HG03175 (cell line): ENCODE results near the gene BRCA1.
"Not testable (repeated sequence)": the region's sequence is repeated elsewhere in the genome, so short reads cannot be mapped to it uniquely, and the experiment has no call there.

Experiments used
- ATAC-seq: cut with Tn5 transposase; IDR thresholded peaks from one replicate; pipeline ENCODE4 v1.9.1; 2021; ENCODE audit warnings: mild to moderate bottlenecking, moderate library complexity; ENCODE audit not compliant: unreplicated experiment

Gene BRCA1

DNA sequence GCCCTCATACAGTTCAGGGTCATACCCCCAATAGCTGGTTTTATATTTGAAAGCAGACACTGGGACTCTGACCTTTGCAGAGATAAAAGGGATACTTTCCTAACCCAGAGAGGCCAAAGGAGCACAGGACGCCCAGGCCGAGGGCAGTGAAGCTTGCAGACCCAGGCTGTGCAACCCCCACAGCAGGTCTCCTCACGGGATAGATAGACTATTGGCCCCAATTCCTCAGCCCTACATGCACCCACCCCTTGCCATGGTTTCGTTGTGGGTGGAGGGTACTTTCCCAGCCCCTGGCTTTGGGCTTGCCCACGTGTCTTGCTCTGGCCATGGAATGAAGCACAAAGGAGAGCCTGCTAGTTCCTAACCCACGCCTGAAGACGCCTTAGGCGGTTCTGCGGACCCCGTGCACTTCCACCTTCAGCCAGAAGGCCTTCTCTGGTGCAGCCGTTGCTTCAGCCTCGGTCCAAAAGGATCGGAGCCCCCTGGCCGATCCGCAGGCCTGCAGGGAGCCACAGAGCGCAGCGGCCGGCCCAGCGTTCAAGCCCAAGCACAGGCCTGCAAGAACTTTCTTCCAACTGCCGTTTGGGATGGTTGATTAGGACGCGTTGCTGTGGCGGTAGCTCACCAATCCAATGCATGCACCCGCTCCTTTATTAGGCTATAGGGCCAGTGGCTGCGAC lies 9.8 kb upstream of the BRCA1 start:
- ATAC-seq: no peak

DNA sequence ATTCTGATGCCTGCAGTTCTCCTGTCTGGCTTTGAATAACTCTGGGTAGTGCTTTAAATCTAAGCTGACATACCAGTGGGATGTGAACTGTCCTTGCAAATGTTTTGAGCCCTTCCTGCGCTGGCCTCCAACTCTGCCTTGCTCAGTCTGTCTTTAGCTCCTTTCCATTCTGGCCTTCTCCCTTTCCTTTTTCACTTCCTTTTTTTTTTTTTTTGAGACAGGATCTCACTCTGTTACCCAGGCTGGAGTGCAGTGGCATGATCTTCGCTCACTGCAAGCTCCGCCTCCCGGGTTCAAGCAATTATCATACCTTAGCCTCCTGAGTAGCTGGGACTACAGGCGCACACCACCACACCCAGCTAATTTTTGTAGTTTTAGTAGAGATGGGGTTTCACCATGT lies 8.3 kb upstream of the BRCA1 start:
- not testable (repeated sequence) for ATAC-seq

DNA sequence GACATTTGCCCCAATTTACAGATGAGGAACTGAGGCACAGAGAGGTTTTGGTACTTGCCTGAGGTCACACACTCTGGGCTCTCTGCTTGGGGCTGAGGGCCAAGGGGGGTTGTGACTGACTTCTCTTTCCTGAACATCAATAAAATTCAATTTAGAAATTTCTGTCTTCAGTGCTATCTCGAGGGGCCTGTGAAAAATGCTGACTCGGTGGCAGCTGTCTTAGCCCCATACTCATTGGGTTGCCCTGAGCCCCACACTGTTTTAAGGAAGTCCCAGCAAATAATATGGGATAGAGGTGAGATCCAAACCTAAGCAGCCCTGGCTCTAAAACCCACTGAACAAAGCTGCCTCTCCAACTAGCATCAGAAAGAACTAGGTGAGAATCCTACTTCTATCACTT lies 7.0 kb upstream of the BRCA1 start:
- no peak for ATAC-seq

DNA sequence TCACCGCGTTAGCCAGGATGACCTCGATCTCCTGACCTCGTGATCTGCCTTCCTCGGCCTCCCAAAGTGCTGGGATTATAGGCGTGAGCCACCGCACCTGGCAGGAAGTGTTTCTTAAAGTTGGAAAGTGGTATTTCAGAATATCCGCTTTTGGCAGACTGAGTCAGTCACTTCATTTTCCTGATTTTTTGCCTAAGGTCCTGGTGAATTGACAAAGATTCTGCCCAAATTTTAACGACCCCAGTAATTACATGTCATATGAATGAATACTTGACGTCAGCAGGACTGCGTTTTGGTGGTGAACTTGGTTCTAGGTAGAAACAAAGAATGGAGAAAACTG lies 4.5 kb upstream of the BRCA1 start:
- no peak for ATAC-seq

DNA sequence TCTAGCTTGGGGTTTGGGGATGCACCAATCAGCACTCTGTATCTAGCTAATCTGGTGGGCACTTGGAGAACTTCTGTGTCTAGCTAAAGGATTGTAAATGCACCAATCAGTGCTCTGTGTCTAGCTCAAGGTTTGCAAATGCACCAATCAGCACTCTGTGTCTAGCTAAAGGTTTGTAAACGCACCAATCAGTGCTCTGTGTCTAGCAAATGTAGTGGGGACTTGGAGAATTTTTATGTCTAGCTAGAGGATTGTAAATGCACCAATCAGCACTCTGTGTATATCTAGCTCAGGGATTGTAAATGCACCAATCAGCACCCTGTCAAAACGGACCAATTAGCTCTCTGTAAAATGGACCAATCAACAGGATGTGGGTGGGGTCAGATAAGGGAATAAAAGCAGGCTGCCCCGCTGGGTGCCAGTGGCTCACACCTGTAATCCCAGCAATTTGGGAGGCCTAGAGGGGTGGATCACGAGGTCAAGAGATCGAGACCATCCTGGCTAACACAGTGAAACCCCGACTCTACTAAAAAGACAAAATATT lies 2.2 kb upstream of the BRCA1 start:
- ATAC-seq: not testable (repeated sequence)

DNA sequence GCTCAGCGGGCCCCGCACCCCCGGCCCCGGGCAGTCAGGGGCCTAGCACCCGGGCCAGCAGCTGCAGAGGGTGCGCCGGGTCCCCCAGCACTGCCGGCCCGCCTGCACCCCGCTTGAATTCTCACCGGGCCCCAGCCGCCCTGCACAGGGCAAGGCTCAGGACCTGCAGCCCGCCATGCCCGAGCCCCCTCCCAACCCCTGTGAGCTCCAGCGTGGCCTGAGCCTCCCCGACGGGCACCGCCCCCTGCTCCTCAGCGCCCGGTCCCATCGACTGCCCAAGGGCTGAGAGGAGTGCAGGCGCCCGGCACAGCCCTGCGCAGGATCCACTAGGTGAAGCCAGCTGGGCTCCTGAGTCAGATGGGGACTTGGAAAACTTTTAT lies 1.7 kb upstream of the BRCA1 start:
- no peak for ATAC-seq

DNA sequence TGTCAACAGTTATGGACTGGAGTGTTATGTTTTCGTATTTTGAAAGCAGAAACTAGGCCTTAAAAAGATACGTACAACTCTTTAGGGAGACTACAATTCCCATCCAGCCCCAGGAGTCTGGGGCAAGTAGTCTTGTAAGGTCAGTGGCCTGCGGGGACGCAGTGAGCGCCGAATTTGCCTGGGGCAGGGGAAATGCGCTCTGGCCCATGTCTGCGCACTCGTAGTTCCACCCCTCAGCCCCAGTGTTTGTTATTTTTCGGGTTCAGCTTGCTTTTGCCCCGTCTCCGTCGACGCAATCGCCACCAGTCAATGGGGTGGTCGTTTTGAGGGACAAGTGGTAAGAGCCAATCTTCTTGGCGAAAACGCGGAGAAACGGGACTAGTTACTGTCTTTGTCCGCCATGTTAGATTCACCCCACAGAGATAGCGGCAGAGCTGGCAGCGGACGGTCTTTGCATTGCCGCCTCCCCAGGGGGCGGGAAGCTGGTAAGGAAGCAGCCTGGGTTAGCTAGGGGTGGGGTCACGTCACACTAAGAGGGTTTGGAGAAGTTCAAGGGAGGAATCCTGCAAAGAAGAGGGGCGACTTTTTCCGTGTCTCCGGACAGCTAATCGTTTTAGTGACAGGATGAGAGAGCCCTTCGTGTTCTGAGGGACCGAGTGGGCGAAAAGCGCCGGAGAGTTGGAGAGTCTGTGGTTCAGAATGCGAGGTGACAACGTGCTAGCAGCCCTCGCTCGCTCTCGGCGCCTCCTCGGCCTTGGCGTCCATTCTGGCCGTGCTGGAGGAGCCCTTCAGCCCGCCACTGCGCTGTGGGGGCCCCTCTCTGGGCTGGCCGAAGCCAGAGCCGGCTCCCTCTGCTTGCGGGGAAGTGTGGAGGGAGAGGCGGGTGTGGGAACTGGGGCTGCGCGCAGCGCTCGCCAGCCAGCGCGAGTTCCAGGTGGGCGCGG lies 1.1 kb upstream of the BRCA1 start:
- no peak for ATAC-seq

DNA sequence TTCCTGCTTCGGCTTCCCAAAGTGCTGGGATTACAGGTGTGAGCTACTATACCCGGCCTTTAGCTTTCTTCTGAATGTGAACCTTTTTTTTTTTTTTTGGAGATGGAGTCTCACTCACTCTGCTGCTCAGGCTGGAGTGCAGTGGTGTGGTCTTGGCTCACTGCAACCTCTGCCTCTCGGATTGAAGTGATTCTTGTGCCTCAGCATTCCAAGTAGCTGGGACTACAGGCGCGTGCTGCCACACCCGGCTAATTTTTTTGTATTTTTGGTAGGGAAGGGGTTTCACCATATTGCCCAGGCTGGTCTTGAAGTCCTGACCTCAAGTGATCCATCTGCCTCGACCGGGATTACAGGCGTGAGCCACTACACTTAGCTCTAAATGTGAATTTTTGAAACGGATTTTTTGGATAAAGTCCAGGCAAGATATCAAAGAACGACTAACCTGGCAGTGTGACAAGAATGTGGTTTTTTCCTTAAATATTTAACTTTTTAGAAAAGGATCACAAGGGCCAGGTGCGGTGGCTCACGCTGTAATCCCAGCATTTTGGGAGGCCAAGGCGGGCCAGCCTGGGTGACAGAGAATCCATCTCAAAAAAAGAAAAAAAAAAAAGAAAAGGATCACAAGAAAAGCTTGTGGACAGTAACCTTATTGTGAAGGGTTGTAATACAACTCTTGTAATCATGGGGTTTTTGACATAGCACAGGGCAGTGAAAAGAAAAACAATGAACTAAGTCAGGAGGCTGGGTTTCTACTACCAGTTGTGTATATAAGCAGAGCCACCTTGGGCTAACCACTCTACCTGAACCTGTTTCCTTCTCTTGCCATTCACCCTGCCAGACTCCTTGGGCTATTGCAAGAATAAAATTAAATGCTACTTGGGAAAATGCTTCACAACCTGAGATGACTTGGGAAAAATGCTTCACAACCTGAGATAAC lies 6.2 kb downstream of the BRCA1 start:
- ATAC-seq: no peak

DNA sequence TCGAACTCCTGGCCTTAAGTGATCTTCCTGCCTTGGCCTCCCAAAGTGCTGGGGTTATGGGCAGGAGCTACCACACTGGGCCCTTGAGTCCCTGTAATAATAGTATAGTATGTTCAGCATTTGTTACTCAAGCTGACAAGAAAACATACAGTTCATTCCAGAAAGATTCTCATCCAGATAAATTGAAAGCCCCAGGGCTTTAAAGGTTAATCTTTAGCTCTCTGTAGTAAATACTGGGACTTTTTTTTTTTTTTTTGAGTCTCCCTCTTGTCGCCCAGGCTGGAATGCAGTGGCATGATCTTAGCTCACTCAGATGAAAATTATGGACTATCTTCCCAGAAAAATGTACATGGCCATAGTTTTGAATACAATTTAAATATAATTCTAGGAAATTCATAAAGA lies 11.0 kb downstream of the BRCA1 start:
- no peak for ATAC-seq

DNA sequence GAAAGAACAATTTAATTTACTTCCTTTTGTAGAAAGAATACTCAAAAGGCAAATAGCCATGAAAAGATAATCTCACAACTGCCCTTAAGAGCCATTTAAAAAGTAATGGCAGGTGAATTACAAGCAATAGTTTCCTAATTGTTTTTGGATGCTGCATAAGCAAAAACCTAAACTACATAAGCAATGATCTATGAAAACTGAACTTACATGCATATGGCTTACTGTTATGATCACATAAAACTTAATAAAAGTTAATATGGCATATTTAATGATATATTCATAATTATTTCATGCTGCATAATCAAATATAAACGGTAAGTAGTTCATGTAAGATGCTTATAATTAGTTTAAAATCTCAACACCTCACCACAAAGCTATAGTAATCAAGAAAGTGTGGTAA lies 18.6 kb downstream of the BRCA1 start:
- no peak for ATAC-seq

DNA sequence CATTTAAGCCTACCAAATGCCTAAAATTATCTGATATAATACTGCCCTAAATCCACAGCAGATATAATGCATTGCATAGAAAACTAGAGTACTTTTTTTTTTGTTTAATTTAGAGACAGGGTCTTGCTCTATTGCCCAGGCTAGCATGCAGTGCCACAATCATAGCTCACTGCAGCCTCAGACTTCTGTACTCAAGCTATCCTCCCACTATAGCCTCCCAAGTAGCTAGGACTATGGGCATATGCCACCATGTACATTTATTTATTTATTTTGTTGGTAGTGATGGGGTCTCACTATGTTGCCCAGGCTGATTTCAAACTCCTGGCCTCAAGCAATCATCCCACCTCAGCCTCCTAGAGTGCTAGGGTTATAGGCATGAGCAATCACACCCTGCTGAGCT lies 20.0 kb downstream of the BRCA1 start:
- ATAC-seq: no peak

DNA sequence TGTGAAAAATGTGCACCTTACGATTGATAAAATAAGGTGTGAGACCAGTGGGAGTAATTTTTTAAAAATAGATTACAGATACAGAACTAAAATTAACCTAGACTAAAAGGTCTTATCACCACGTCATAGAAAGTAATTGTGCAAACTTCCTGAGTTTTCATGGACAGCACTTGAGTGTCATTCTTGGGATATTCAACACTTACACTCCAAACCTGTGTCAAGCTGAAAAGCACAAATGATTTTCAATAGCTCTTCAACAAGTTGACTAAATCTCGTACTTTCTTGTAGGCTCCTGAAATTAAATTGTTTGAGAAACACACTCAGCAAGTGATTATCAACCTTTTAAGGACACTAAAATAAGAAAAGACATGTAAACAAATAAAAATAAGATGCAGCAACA lies 20.5 kb downstream of the BRCA1 start:
- no peak for ATAC-seq

DNA sequence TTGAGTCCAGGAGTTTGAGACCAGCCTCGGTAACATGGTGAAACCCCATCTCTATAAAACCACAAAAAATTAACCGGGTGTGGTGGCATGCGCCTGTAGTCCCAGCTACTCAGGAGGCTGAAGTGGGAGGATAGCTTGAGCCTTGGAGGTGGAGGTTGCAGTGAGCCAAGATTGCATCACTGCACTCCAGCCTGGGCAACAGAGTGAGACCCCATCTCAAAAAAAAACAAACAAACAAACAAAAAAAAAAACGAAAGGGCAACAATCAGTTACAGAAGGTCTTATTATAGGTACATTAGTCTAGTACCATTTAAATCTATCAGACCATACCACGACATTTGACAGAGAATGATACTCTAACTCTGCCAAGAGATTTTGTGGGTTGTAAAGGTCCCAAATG lies 29.8 kb downstream of the BRCA1 start:
- ATAC-seq: not testable (repeated sequence)

DNA sequence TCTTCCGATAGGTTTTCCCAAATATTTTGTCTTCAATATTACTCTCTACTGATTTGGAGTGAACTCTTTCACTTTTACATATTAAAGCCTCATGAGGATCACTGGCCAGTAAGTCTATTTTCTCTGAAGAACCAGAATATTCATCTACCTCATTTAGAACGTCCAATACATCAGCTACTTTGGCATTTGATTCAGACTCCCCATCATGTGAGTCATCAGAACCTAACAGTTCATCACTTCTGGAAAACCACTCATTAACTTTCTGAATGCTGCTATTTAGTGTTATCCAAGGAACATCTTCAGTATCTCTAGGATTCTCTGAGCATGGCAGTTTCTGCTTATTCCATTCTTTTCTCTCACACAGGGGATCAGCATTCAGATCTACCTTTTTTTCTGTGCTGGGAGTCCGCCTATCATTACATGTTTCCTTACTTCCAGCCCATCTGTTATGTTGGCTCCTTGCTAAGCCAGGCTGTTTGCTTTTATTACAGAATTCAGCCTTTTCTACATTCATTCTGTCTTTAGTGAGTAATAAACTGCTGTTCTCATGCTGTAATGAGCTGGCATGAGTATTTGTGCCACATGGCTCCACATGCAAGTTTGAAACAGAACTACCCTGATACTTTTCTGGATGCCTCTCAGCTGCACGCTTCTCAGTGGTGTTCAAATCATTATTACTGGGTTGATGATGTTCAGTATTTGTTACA lies 30.9 kb downstream of the BRCA1 start:
- no peak for ATAC-seq

DNA sequence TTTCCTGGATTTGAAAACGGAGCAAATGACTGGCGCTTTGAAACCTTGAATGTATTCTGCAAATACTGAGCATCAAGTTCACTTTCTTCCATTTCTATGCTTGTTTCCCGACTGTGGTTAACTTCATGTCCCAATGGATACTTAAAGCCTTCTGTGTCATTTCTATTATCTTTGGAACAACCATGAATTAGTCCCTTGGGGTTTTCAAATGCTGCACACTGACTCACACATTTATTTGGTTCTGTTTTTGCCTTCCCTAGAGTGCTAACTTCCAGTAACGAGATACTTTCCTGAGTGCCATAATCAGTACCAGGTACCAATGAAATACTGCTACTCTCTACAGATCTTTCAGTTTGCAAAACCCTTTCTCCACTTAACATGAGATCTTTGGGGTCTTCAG lies 32.3 kb downstream of the BRCA1 start:
- no peak for ATAC-seq

DNA sequence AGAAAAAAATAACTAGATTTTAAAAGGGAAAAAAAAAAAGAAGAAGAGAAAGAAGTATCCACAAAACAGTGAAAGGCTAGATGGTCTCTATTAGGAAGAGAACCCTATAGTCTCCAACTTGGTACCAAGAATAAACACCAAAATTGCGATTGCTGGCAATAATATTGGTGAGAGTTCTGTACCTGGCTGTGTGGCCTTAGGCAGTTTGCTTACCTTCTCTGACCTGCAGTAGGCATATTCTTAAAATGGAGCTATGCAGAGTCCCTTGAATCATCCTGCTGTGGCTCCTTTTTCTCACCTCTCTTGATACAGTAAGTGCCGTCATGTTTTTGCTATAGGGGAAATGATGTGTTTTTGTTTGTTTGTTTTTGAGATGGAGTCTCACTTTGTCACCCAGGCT lies 35.1 kb downstream of the BRCA1 start:
- no peak for ATAC-seq

DNA sequence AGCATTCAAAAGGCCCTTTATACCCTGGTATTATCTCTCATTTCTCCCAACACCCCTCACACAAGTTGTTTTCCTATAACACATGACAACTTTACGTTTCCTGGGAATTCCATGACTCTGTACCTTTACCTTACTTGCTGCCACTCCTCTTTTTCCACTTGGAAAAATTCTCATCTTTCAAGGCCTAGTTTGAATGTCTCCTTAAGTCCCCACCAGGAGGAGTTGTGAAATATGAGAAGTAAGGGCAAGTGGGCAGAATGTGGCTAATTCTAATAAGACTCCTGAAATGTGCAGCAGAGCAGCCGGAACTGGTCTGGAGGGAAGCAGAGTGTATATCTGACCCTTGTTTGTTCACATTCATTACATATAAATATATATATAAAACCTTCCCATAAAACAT lies 39.7 kb downstream of the BRCA1 start:
- ATAC-seq: no peak

DNA sequence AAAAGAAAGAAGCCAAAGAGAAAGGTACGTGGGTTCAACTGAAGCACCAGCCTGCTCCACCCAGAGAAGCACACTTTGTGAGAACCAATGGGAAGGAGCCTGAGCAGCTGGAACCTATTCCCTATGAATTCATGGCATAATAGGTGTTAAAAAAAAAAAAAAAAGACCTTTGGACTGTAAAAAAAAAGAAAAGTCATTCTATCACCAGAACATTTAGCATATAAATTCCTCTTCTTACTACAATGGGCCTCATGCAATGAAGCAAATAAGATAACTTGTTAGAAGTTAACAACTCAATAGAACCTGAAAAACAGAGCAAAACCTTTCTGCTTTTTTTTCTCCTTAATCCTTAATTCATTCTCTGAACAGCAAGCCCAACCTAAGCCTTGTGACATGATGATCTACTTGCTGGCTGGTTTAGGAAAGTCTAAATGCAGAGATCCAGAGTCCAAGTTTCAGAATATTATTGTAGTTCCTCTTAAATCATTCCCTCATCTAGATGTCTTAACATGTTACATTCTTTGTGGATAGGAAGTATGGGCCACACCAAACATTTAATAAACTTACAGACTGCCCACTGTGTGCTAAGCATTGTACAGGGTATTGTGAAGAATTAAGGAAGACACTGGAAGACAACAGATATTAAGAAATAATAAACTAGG lies 45.4 kb downstream of the BRCA1 start:
- no peak for ATAC-seq

DNA sequence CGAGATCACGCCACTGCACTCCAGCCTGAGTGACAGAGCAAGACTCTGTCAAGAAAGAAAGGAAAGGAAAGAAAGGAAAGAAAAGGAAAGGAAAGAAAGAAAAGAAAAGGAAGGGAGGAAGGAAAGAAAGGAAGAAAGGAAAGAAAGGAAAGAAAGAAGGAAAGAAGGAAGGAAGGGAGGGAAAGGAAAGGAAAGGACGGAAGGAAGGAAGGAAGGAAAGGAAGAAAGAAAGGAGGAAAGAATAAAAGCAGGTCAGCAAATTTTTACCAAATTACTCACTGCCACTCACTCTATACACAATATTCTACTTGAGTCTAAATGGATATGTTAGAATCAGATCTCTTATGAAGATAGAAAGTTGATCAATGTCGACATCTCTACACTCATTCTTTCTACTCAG lies 50.3 kb downstream of the BRCA1 start:
- ATAC-seq: no peak

DNA sequence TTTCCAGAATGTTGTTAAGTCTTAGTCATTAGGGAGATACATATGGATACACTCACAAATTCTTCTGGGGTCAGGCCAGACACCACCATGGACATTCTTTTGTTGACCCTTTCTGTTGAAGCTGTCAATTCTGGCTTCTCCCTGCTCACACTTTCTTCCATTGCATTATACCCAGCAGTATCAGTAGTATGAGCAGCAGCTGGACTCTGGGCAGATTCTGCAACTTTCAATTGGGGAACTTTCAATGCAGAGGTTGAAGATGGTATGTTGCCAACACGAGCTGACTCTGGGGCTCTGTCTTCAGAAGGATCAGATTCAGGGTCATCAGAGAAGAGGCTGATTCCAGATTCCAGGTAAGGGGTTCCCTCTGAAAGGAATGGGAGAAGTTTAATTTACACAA lies 54.3 kb downstream of the BRCA1 start:
- no peak for ATAC-seq
